GM12878 (cell line): ENCODE results near the gene PDE6D. TPM values are rescaled to one million over a fixed set of nuclear protein-coding genes. Genes with fewer than 3 reads are reported as not detected.

Experiments used
- ATAC-seq: fragments of 200-7000 bp; cut with Tn5 transposase; 3 replicates; pipeline ENCODE4 v1.9.1; 2020; ENCODE audit warnings: mild to moderate bottlenecking, moderate library complexity
- BruUV-seq: library from RNA; stranded (reverse); fragments of 400-500 nt; replicated peaks from 2 replicates; lab custom pipeline; 2021; lab: Mats Ljungman, UMichigan
- CTCF ChIA-PET: fragments of 300-600 bp; sonication (Branson Sonifier 250); formaldehyde crosslinking; extraction: SDS; loops from one replicate; lab custom pipeline; 2021; ENCODE audit warnings: inconsistent platforms; lab: Yijun Ruan, JAX
- POLR2A ChIA-PET: fragments of 350-600 bp; formaldehyde crosslinking; extraction: SDS; loops from one replicate; lab custom pipeline; 2021; ENCODE audit warnings: inconsistent platforms; lab: Charles Lee
- RAD21 ChIA-PET: fragments of 300-600 bp; sonication (Branson Sonifier 250); formaldehyde crosslinking; loops from one replicate; lab custom pipeline; 2023; ENCODE audit warnings: antibody characterized with exemption; ENCODE audit not compliant: unreplicated experiment; lab: Charles Lee
- SMC1A ChIA-PET: fragments of 300-600 bp; sonication (Branson Sonifier 250); formaldehyde crosslinking; loops from one replicate; lab custom pipeline; 2023; ENCODE audit not compliant: unreplicated experiment, uncharacterized antibody; lab: Charles Lee
- DNase-seq: peaks from one replicate; pipeline ENCODE4 v3.0.0-alpha.2; 2011; ENCODE audit warnings: low read depth, low spot score
- FAIRE-seq: peaks from 3 replicates; lab custom pipeline; 2011; peaks lifted over from hg19 to GRCh38; lab: Jason Lieb, UNC
- H2AFZ ChIP-seq: 2 replicates; pipeline ENCODE4 v1.6.0; 2011; ENCODE audit warnings: low read depth, low read length, control low read depth; ENCODE audit not compliant: control insufficient read depth
- H3K27ac ChIP-seq: 2 replicates; pipeline ENCODE4 v1.5.1; 2011; ENCODE audit warnings: control low read depth; ENCODE audit not compliant: control insufficient read depth, insufficient read depth
- H3K27me3 ChIP-seq, 2 experiments: replicated peaks in 1 of 2; 2 replicates each; pipeline versions ENCODE4 v1.6.0 to v1.6.1; 2011; ENCODE audit warnings: low read length in 1 of 2; ENCODE audit not compliant: control insufficient read depth in 2 of 2, insufficient read depth in 2 of 2
- H3K36me3 ChIP-seq, 2 experiments: 2 replicates each; pipeline ENCODE4 v1.5.1; 2011; ENCODE audit warnings: low read length in 1 of 2; ENCODE audit not compliant: control insufficient read depth in 2 of 2, insufficient read depth in 2 of 2
- H3K4me1 ChIP-seq: 2 replicates; pipeline ENCODE4 v1.6.1; 2011; ENCODE audit warnings: mild to moderate bottlenecking, low read length, moderate library complexity, mixed read lengths; ENCODE audit not compliant: control insufficient read depth, insufficient read depth
- H3K4me2 ChIP-seq: 2 replicates; pipeline ENCODE4 v1.6.0; 2011; ENCODE audit warnings: control low read depth; ENCODE audit not compliant: control insufficient read depth, insufficient read depth
- H3K4me3 ChIP-seq: fragments of 200-600 bp; sonication (generic); 2 replicates; pipeline ENCODE4 v1.5.1; 2016
- H3K79me2 ChIP-seq: 2 replicates; pipeline ENCODE4 v1.6.0; 2011; ENCODE audit warnings: low read length; ENCODE audit not compliant: control insufficient read depth, insufficient read depth
- H3K9ac ChIP-seq: 2 replicates; pipeline ENCODE4 v1.8.0; 2011; ENCODE audit warnings: low read length, control low read depth, mixed read lengths; ENCODE audit not compliant: control insufficient read depth, insufficient read depth
- H3K9me3 ChIP-seq: replicated peaks from 3 replicates; pipeline ENCODE4 v1.5.1; 2011; ENCODE audit warnings: mild to moderate bottlenecking, low read length; ENCODE audit not compliant: control insufficient read depth, insufficient read depth
- H4K20me1 ChIP-seq: 2 replicates; pipeline ENCODE4 v1.6.0; 2011; ENCODE audit not compliant: control insufficient read depth, insufficient read depth
- BRCA1 ChIP-seq: IDR thresholded peaks from 2 replicates; pipeline ENCODE4 v1.6.1; 2011; ENCODE audit warnings: low read depth, low read length, improper control_type of control experiment
- CBX5 ChIP-seq: sonication (generic); IDR thresholded peaks from 2 replicates; pipeline ENCODE4 v1.6.1; 2016; ENCODE audit warnings: low read depth, moderate library complexity, mild to moderate bottlenecking, inconsistent platforms
- E2F4 ChIP-seq: IDR thresholded peaks from 2 replicates; pipeline ENCODE4 v1.6.1; 2012; ENCODE audit warnings: low read depth, low read length, improper control_type of control experiment
- E2F8 ChIP-seq: fragments of 450-650 bp; IDR thresholded peaks from 2 replicates; pipeline ENCODE4 v1.6.1; 2018; ENCODE audit warnings: mild to moderate bottlenecking, low read depth, moderate library complexity; ENCODE audit not compliant: partially characterized antibody
- ETV6 ChIP-seq, 2 experiments: fragments of 450-650 bp in 1 of 2; IDR thresholded peaks in 1 of 2; conservative IDR thresholded peaks in 1 of 2; 2 replicates each; pipeline ENCODE4 v1.6.1; 2014; ENCODE audit warnings: antibody characterized with exemption in 1 of 2, borderline replicate concordance in 1 of 2, low read depth in 1 of 2, mild to moderate bottlenecking in 1 of 2, moderate library complexity in 1 of 2
- FOS ChIP-seq: IDR thresholded peaks from 3 replicates; pipeline ENCODE4 v1.6.1; 2011; ENCODE audit warnings: borderline replicate concordance; ENCODE audit not compliant: insufficient read length; ENCODE audit errors: extremely low read depth
- GABPA ChIP-seq: IDR thresholded peaks from 2 replicates; pipeline ENCODE4 v1.6.1; 2014; ENCODE audit warnings: antibody characterized with exemption, low read depth, mild to moderate bottlenecking, inconsistent platforms
- HDGF ChIP-seq: fragments of 450-650 bp; IDR thresholded peaks from 2 replicates; pipeline ENCODE4 v1.6.1; 2016; ENCODE audit warnings: antibody characterized with exemption
- MAX ChIP-seq: IDR thresholded peaks from 2 replicates; pipeline ENCODE4 v1.6.1; 2012; ENCODE audit warnings: low read depth, low read length, improper control_type of control experiment
- NKRF ChIP-seq: fragments of 450-650 bp; conservative IDR thresholded peaks from 2 replicates; pipeline ENCODE4 v1.6.1; 2017; ENCODE audit warnings: mild to moderate bottlenecking, moderate library complexity
- PAX5 ChIP-seq: IDR thresholded peaks from 2 replicates; pipeline ENCODE4 v1.6.1; 2011; ENCODE audit warnings: low read depth, low read length, borderline replicate concordance
- PKNOX1 ChIP-seq: fragments of 450-650 bp; IDR thresholded peaks from 2 replicates; pipeline ENCODE4 v1.6.1; 2016; ENCODE audit warnings: mild to moderate bottlenecking
- RFX5 ChIP-seq: IDR thresholded peaks from 2 replicates; pipeline ENCODE4 v1.6.1; 2011; ENCODE audit warnings: low read depth, low read length, improper control_type of control experiment
- SMARCA5 ChIP-seq: fragments of 450-650 bp; IDR thresholded peaks from 2 replicates; pipeline ENCODE4 v1.6.1; 2017; ENCODE audit warnings: mild to moderate bottlenecking
- SREBF1 ChIP-seq: IDR thresholded peaks from 2 replicates; pipeline ENCODE4 v1.6.1; 2012; ENCODE audit warnings: mild to moderate bottlenecking, low read length
- ZNF217 ChIP-seq: fragments of 450-650 bp; IDR thresholded peaks from 2 replicates; pipeline ENCODE4 v1.6.1; 2017; ENCODE audit warnings: antibody characterized with exemption, mild to moderate bottlenecking
- WGBS: methylation state at CpG from one replicate; pipeline ENCODE4 v1.1.6; 2016; ENCODE audit warnings: low lambda C conversion rate; ENCODE audit not compliant: insufficient replicate concordance, insufficient coverage; ENCODE audit errors: missing lambda C conversion rate; 5-methylcytosine and 5-hydroxymethylcytosine counted together
- in situ Hi-C: fragments of 300-500 bp; cut with MboI; formaldehyde crosslinking; loops from 9 replicates; pipeline ENCODE4 v1.14.3; 2018; ENCODE audit warnings: mixed read lengths
- intact Hi-C: fragments of 100-400 bp; cut with micrococcal nuclease; formaldehyde crosslinking; loops from one replicate; pipeline ENCODE4 v1.14.2; 2022; ENCODE audit not compliant: unreplicated experiment
- polyA plus RNA-seq, 11 experiments: library from polyadenylated mRNA; depleted of rRNA in 4 of 11; unstranded in 6 of 11; stranded (reverse) in 5 of 11; fragments of >200 nt; fragmentation: Nextera tagmentation in 4 of 11; fragmentation: Illumina TruSeq in 1 of 11; extraction: Ambion mirVana in 4 of 11; extraction: Trizol in 1 of 11; gene quantifications; 1 replicate in 1 of 11; 2 replicates in 10 of 11; pipeline versions ENCODE4 v1.2.1 to v1.2.3, GENCODE V29; 2011 to 2016; ENCODE audit warnings: inconsistent platforms in 2 of 11, missing spikeins in 2 of 11, low read depth in 1 of 11
- total RNA-seq, 4 experiments: library from RNA; depleted of rRNA in 3 of 4; stranded (reverse); fragments of >200 nt in 3 of 4; fragmentation: Illumina TruSeq in 1 of 4; extraction: Trizol in 1 of 4; gene quantifications; 2 replicates each; pipeline versions ENCODE4 v1.2.1 to v1.2.3, GENCODE V29; 2013 to 2021

PDE6D gene
- total and polyA plus RNA-seq, 10 of the 15 experiments (the other 5 are each of a cell fraction or from before 2014, with no cell fraction given): 8.2 to 69.4 (median 56.2) TPM

- no peak for TF ChIP-seq SMARCA5
- no peak for TF ChIP-seq NKRF
- no peak for TF ChIP-seq PAX5
- TF ChIP-seq, all 136 proteins: peak for 0
Observed at GRCh38 chr2:231810905-231811304, 29.8 kb upstream of the PDE6D start (continued).

GRCh38 chr2:231807020-231807419, 25.9 kb upstream of the PDE6D start:
- H3K4me3 ChIP-seq: no peak overlapping the region
- POLR2A ChIA-PET: interaction anchor here (0.5 to 0.6 kb wide), 3 partner anchors 21 to 267 kb away, joined by 3 to 6 read pairs (median 3); partner anchors contain the start of gene COPS7B
- no peak for DNase-seq
- no peaks in the 10 kb centered on the region for H3K27me3 ChIP-seq
- SMC1A ChIA-PET: interaction anchor here (1.5 kb wide), 1 partner anchor 10 kb away, joined by 5 read pairs; no protein-coding TSS in a partner anchor
- no peak overlapping the region for H3K4me2 ChIP-seq
- no peak for ATAC-seq
- H3K27ac ChIP-seq: no peak overlapping the region
- peaks cover 10 to 17% of the 10 kb centered on the region in 2 experiments for H3K36me3 ChIP-seq
- no peak for FAIRE-seq
- no peaks in the 10 kb centered on the region for H3K79me2 ChIP-seq
- intact Hi-C loops: no loop called here
- H3K4me1 ChIP-seq: no peaks in the 10 kb centered on the region
- H2AFZ ChIP-seq: no peak overlapping the region
- no peaks in the 10 kb centered on the region for H4K20me1 ChIP-seq
- WGBS: 62% methylated on average over 2 of the region's 2 CpGs
- H3K9me3 ChIP-seq: no peaks in the 10 kb centered on the region
- no TSS peak for BruUV-seq
- no peak overlapping the region for H3K9ac ChIP-seq
- CTCF ChIA-PET: interaction anchor here (0.7 to 1.6 kb wide), 3 partner anchors 10 to 46 kb away, joined by 3 to 5 read pairs (median 5); no protein-coding TSS in a partner anchor
- RAD21 ChIA-PET: no interaction called here
- in situ Hi-C loops: loop anchor here (5.0 kb wide), 1 partner anchor 60 kb away; no protein-coding TSS in a partner anchor
- TF ChIP-seq E2F8: no peak
- no peak for TF ChIP-seq PKNOX1
- TF ChIP-seq RFX5: no peak
- no peak for TF ChIP-seq CBX5
- no peak for TF ChIP-seq GABPA
- TF ChIP-seq ZNF217: no peak
- no peak for TF ChIP-seq E2F4
- TF ChIP-seq FOS: no peak
- TF ChIP-seq MAX: no peak
- no peak for TF ChIP-seq ETV6 (conservative IDR thresholded peaks at IDR 0.05 in 1 of 2, IDR thresholded peaks at IDR 0.05 in 1 of 2; ENCODE audit: borderline replicate concordance in 1 of 2, low read depth in 1 of 2)
- no peak for TF ChIP-seq HDGF
- no peak for TF ChIP-seq BRCA1
- no peak for TF ChIP-seq SREBF1
